ENCODE results near the gene NPHP1.
"Not testable (repeated sequence)": the region's sequence is repeated elsewhere in the genome, so short reads cannot be mapped to it uniquely, and the experiment has no call there.

GRCh38 chr2:110083162-110083561 lies 121.7 kb downstream of the NPHP1 start:
- TF ChIP-seq, protein P1, sequence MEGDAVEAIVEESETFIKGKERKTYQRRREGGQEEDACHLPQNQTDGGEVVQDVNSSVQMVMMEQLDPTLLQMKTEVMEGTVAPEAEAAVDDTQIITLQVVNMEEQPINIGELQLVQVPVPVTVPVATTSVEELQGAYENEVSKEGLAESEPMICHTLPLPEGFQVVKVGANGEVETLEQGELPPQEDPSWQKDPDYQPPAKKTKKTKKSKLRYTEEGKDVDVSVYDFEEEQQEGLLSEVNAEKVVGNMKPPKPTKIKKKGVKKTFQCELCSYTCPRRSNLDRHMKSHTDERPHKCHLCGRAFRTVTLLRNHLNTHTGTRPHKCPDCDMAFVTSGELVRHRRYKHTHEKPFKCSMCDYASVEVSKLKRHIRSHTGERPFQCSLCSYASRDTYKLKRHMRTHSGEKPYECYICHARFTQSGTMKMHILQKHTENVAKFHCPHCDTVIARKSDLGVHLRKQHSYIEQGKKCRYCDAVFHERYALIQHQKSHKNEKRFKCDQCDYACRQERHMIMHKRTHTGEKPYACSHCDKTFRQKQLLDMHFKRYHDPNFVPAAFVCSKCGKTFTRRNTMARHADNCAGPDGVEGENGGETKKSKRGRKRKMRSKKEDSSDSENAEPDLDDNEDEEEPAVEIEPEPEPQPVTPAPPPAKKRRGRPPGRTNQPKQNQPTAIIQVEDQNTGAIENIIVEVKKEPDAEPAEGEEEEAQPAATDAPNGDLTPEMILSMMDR (IDR thresholded peaks at IDR 0.05; ENCODE audit: insufficient read depth, low read length, poor library complexity, severe bottlenecking): not testable (repeated sequence)
- TF ChIP-seq EZH2phosphoT487 (conservative IDR thresholded peaks at IDR 0.05; ENCODE audit: low read length): not testable (repeated sequence)
